HepG2 (cell line): ENCODE results near the gene CD151. TPM values are rescaled to one million over a fixed set of nuclear protein-coding genes. Genes with fewer than 3 reads are reported as not detected.
A peak's percentile ranks its signal among the peaks of the same experiment; 100 is the strongest.

Source experiments
- BCLAF1 ChIP-seq: fragments of 450-650 bp; IDR thresholded peaks from 2 replicates; pipeline ENCODE4 v1.6.1; 2017; ENCODE audit warnings: mild to moderate bottlenecking
- CCDC6 ChIP-seq: sonication (generic); formaldehyde crosslinking; IDR thresholded peaks from 2 replicates; pipeline ENCODE4 v1.8.1; 2022; ENCODE audit warnings: mild to moderate bottlenecking, missing genetic modification reagents, moderate library complexity
- HDAC2 ChIP-seq: sonication (generic); formaldehyde crosslinking; IDR thresholded peaks from 2 replicates; pipeline ENCODE4 v1.4.0; 2020; ENCODE audit warnings: missing genetic modification reagents
- KLF15 ChIP-seq: sonication (generic); formaldehyde crosslinking; IDR thresholded peaks from 2 replicates; pipeline ENCODE4 v1.8.1; 2023; ENCODE audit warnings: borderline replicate concordance, mild to moderate bottlenecking, inconsistent platforms, missing genetic modification reagents, mixed read lengths
- MTF2 ChIP-seq: sonication (generic); formaldehyde crosslinking; IDR thresholded peaks from 2 replicates; pipeline ENCODE4 v1.5.0; 2020; ENCODE audit warnings: missing genetic modification reagents, borderline replicate concordance
- POLR2A ChIP-seq, 2 experiments: IDR thresholded peaks; 2 replicates each; pipeline ENCODE4 v1.6.1; 2011; ENCODE audit warnings: low read depth in 2 of 2, low read length in 2 of 2, mild to moderate bottlenecking in 1 of 2, moderate library complexity in 1 of 2; ENCODE audit not compliant: insufficient read depth in 1 of 2
- RAD21 ChIP-seq: fragments of 450-650 bp; formaldehyde crosslinking; IDR thresholded peaks from 2 replicates; pipeline ENCODE4 v1.5.0; 2020; ENCODE audit warnings: mild to moderate bottlenecking
- SRSF9 ChIP-seq: fragments of 200-400 bp; formaldehyde crosslinking; IDR thresholded peaks from 2 replicates; pipeline ENCODE4 v1.6.1; 2018; ENCODE audit warnings: borderline replicate concordance, mild to moderate bottlenecking, low read depth, low read length; ENCODE audit not compliant: insufficient read depth, poor library complexity, severe bottlenecking
- STAT6 ChIP-seq: sonication (generic); formaldehyde crosslinking; IDR thresholded peaks from 2 replicates; pipeline ENCODE4 v1.4.0; 2020; ENCODE audit warnings: missing genetic modification reagents, mild to moderate bottlenecking, borderline replicate concordance
- TOE1 ChIP-seq: sonication (generic); formaldehyde crosslinking; IDR thresholded peaks from 2 replicates; pipeline ENCODE4 v1.4.0; 2020; ENCODE audit warnings: mild to moderate bottlenecking, missing genetic modification reagents
- ZBTB43 ChIP-seq: sonication (generic); formaldehyde crosslinking; conservative IDR thresholded peaks from 2 replicates; pipeline ENCODE4 v1.4.0; 2020; ENCODE audit warnings: missing genetic modification reagents
- ZKSCAN1 ChIP-seq: fragments of 150-350 bp; IDR thresholded peaks from 2 replicates; pipeline ENCODE4 v1.6.1; 2014; ENCODE audit warnings: low read length
- ZNF12 ChIP-seq: sonication (generic); formaldehyde crosslinking; IDR thresholded peaks from 2 replicates; pipeline ENCODE4 v1.5.0; 2020; ENCODE audit warnings: missing genetic modification reagents
- ZNF160 ChIP-seq: sonication (generic); formaldehyde crosslinking; IDR thresholded peaks from 2 replicates; pipeline ENCODE4 v1.8.0; 2022; ENCODE audit warnings: mild to moderate bottlenecking, inconsistent platforms, missing genetic modification reagents
- ZNF557 ChIP-seq: sonication (generic); formaldehyde crosslinking; IDR thresholded peaks from 2 replicates; pipeline ENCODE4 v1.4.0; 2020; ENCODE audit warnings: missing genetic modification reagents
- ZNF576 ChIP-seq: sonication (generic); formaldehyde crosslinking; IDR thresholded peaks from 2 replicates; pipeline ENCODE4 v1.4.0; 2020; ENCODE audit warnings: mild to moderate bottlenecking, missing genetic modification reagents
- ZNF615 ChIP-seq: sonication (generic); formaldehyde crosslinking; IDR thresholded peaks from 2 replicates; pipeline ENCODE4 v1.5.0; 2020; ENCODE audit warnings: mild to moderate bottlenecking, missing genetic modification reagents, borderline replicate concordance
- ZNF710 ChIP-seq: sonication (generic); formaldehyde crosslinking; IDR thresholded peaks from 2 replicates; pipeline ENCODE4 v1.5.0; 2020; ENCODE audit warnings: mild to moderate bottlenecking, missing genetic modification reagents, borderline replicate concordance
- ZNF83 ChIP-seq: sonication (generic); formaldehyde crosslinking; IDR thresholded peaks from 2 replicates; pipeline ENCODE4 v1.4.0; 2020; ENCODE audit warnings: missing genetic modification reagents, mild to moderate bottlenecking, borderline replicate concordance
- ZNF878 ChIP-seq: sonication (generic); formaldehyde crosslinking; IDR thresholded peaks from 2 replicates; pipeline ENCODE4 v1.8.1; 2023; ENCODE audit warnings: mild to moderate bottlenecking, missing genetic modification reagents, moderate library complexity
- polyA plus RNA-seq, 8 experiments: library from polyadenylated mRNA; depleted of rRNA in 3 of 8; stranded (reverse) in 7 of 8; unstranded in 1 of 8; fragments of >200 nt; fragmentation: Illumina TruSeq in 4 of 8; extraction: Trizol in 4 of 8; gene quantifications; 2 replicates each; pipeline versions ENCODE4 v1.2.1 to v1.2.3, GENCODE V29; 2011 to 2016; ENCODE audit warnings: low read depth in 4 of 8, missing spikeins in 1 of 8, mixed read lengths in 1 of 8; ENCODE audit not compliant: insufficient read depth in 1 of 8
- total RNA-seq, 5 experiments: library from RNA; depleted of rRNA; stranded (reverse); fragments of >200 nt; fragmentation: Illumina TruSeq; extraction: Trizol; gene quantifications; 2 replicates each; pipeline ENCODE4 v1.2.3, GENCODE V29; 2016; ENCODE audit warnings: low read depth in 1 of 5

The CD151 gene
- total and polyA plus RNA-seq, 2 of the 13 experiments (the other 11 are each of a cell fraction or from before 2014, with no cell fraction given): 125 to 197 TPM

GRCh38 chr11:809287-810039 lies 23.3 kb upstream of the CD151 start, which contains the start of gene RPLP2 (continued):
- peak; percentile 82 for TF ChIP-seq CCDC6 (CRISPR knock-in tag)
- peak; percentile 57; the same call in 1 of the 2 replicates for TF ChIP-seq KLF15
- TF ChIP-seq SRSF9: no peak
- TF ChIP-seq POLR2A (IDR thresholded peaks at IDR 0.05; ENCODE audit: insufficient read depth in 1 of 2, low read depth in 2 of 2, low read length in 2 of 2): peak in 1 of 2 experiments; percentile 88; a peak in 2 of 4 replicates
- TF ChIP-seq HDAC2 (CRISPR knock-in tag): peak; percentile 17
- TF ChIP-seq STAT6 (CRISPR knock-in tag): peak; percentile 20; the same call in 1 of the 2 replicates
- no peak for TF ChIP-seq ZKSCAN1
- 0 out of 2 replicates have a peak, but pooled peaks have one; percentile 28 for TF ChIP-seq ZNF12 (CRISPR knock-in tag)
- TF ChIP-seq ZBTB43 (CRISPR knock-in tag): no peak
- TF ChIP-seq ZNF615: no peak
- TF ChIP-seq ZNF83 (CRISPR knock-in tag): no peak
- no peak for TF ChIP-seq ZNF710 (CRISPR knock-in tag)
- TF ChIP-seq TOE1: no peak
- no peak for TF ChIP-seq ZNF557 (CRISPR knock-in tag)
- no peak for TF ChIP-seq ZNF576 (CRISPR knock-in tag)
- TF ChIP-seq BCLAF1: no peak
- peak; percentile 30; the same call in 1 of the 2 replicates for TF ChIP-seq ZNF160 (CRISPR knock-in tag)
- no peak for TF ChIP-seq ZNF878 (CRISPR knock-in tag)
- no peak for TF ChIP-seq MTF2 (CRISPR knock-in tag)
- TF ChIP-seq RAD21 (CRISPR knock-in tag): peak; percentile 18; the same call in 1 of the 2 replicates
